GM12873 (cell line): Measurements from ENCODE around the gene RNF220.
A peak's percentile ranks its signal among the peaks of the same experiment; 100 is the strongest.

Source experiments
- CTCF ChIP-seq: IDR thresholded peaks from 2 replicates; pipeline ENCODE4 v1.5.1; 2012; ENCODE audit warnings: low read depth, mild to moderate bottlenecking, moderate library complexity, low read length, control low read depth; ENCODE audit not compliant: insufficient read depth; ENCODE audit errors: missing control alignments

Gene RNF220

GRCh38 chr1:44604157-44604955 is 199.3 kb downstream of the RNF220 start:
- no peak for TF ChIP-seq CTCF

- TF ChIP-seq CTCF: no peak
Measured at GRCh38 chr1:44605914-44606615, 201.0 kb downstream of the RNF220 start.

- TF ChIP-seq CTCF: no peak
Measured at GRCh38 chr1:44606701-44607281, 201.7 kb downstream of the RNF220 start.

GRCh38 chr1:44608141-44608540 is 203.1 kb downstream of the RNF220 start:
- peak; percentile 54 for TF ChIP-seq CTCF

- peak; percentile 63 for TF ChIP-seq CTCF
Measured at GRCh38 chr1:44609412-44609767, 204.3 kb downstream of the RNF220 start.

GRCh38 chr1:44609768-44610526 is 204.9 kb downstream of the RNF220 start:
- no peak for TF ChIP-seq CTCF
